ENCODE measurements around the gene SPTLC3. TPM values are rescaled to one million over a fixed set of nuclear protein-coding genes. Genes with fewer than 3 reads are reported as not detected.

SPTLC3 gene
- total and polyA plus RNA-seq, 8 donors: 1.1 to 33.9 (median 2.1) TPM; not detected in 1

DNA sequence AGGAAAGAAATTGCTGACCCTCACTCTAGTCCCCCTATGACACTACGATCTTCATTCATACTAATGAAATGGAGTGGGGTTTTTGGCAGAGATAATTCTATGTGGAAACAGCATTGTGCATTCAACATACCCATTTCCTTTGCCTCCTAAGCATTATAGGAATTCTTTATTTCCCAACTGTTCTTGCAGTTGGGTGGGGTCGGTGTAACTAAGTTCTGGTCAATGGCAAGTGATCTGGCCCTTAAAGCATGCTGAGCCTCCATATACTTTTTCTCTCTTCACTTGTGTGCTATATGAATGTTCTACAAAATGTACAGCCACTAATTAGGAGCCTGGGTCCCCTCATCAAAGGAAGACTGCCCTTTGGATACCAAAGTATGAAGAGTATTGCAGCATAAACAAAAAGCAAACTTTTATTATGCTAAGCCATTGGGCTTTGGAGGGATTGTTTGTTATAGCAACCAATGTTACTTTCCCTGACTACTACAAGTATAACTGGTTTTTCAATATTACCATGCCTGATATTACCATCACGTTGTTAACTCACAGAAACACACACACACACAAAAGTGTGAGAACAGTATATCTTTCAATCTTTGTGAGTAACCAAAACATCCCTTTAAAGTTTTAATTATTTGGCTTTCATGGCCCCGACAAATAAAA lies 203.3 kb downstream of the SPTLC3 start:
- peaks cover 0 to 14% (median 5%) of the 10 kb centered on the region in 3 donors for H3K27me3 ChIP-seq
- WGBS, 5 donors: 49 to 83% (median 68%) methylated on average over 4 of the region's 4 CpGs
- no peak overlapping the region for H3K27ac ChIP-seq
- no peak overlapping the region for H3K4me3 ChIP-seq
- H3K4me1 ChIP-seq: no peaks in the 10 kb centered on the region
- H3K36me3 ChIP-seq: no peaks in the 10 kb centered on the region
- DNase-seq: no peak
- intact Hi-C loops (cut with DNase I; ENCODE audit: low total_unique reads): no loop called here
- TF ChIP-seq POLR2AphosphoS5 (IDR thresholded peaks at IDR 0.05) (no peak), EP300 (IDR thresholded peaks at IDR 0.05) (no peak), POLR2A (IDR thresholded peaks at IDR 0.05) (no peak)
- TF ChIP-seq, protein P1, sequence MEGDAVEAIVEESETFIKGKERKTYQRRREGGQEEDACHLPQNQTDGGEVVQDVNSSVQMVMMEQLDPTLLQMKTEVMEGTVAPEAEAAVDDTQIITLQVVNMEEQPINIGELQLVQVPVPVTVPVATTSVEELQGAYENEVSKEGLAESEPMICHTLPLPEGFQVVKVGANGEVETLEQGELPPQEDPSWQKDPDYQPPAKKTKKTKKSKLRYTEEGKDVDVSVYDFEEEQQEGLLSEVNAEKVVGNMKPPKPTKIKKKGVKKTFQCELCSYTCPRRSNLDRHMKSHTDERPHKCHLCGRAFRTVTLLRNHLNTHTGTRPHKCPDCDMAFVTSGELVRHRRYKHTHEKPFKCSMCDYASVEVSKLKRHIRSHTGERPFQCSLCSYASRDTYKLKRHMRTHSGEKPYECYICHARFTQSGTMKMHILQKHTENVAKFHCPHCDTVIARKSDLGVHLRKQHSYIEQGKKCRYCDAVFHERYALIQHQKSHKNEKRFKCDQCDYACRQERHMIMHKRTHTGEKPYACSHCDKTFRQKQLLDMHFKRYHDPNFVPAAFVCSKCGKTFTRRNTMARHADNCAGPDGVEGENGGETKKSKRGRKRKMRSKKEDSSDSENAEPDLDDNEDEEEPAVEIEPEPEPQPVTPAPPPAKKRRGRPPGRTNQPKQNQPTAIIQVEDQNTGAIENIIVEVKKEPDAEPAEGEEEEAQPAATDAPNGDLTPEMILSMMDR (IDR thresholded peaks at IDR 0.05): no peak
- no peaks in the 10 kb centered on the region for H3K9me3 ChIP-seq

DNA sequence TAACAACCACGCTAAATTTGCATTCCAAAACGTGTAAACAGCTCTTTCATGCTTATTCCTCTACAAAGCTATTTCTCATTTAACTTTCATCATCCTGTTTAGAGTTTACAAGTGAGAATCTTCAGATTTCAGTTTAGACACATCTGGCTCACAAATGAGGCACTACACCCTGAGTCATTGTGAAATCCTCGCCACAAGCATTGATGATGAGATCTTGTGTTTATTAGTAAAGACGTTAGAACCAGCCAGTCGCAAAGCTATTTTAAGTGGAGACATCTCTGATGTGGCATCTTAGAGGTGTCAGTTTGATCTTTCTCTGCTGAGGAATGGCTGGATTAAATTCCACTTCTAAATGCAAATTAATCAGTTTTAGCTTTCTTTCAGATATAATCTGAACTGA lies 204.0 kb downstream of the SPTLC3 start:
- peaks cover 0 to 17% (median 6%) of the 10 kb centered on the region in 3 donors for H3K27me3 ChIP-seq
- no peaks in the 10 kb centered on the region for H3K36me3 ChIP-seq
- H3K9me3 ChIP-seq: no peaks in the 10 kb centered on the region
- TF ChIP-seq, protein P1 (IDR thresholded peaks at IDR 0.05): no peak
- TF ChIP-seq EP300 (IDR thresholded peaks at IDR 0.05) (no peak), POLR2A (IDR thresholded peaks at IDR 0.05) (no peak), POLR2AphosphoS5 (IDR thresholded peaks at IDR 0.05) (no peak)
- no peak overlapping the region for H3K27ac ChIP-seq
- WGBS, 5 donors: 50 to 67% (median 61%) methylated on average over 5 of the region's 5 CpGs
- intact Hi-C loops (cut with DNase I; ENCODE audit: low total_unique reads): no loop called here
- DNase-seq: no peak
- no peak overlapping the region for H3K4me3 ChIP-seq
- no peaks in the 10 kb centered on the region for H3K4me1 ChIP-seq

DNA sequence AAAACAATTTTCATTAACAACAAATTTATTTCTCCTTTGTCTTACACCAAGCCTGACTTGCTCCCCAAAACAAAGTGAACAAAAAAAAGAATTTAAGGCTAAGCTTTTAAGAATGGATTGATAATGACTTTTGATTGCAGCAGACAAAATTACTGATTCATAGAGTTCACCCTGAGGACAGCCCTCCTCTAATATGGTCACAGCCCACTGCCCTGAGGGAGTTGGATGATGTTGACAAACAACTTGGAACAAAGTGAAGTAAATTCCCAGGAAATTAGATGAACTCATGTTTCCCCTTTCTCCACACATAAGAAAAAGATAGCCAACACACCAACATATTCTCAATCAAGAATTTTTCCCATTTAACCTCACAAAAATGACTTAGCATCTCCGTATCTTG lies 204.6 kb downstream of the SPTLC3 start:
- H3K4me1 ChIP-seq: no peaks in the 10 kb centered on the region
- H3K27ac ChIP-seq: no peak overlapping the region
- H3K36me3 ChIP-seq: no peaks in the 10 kb centered on the region
- TF ChIP-seq EP300 (IDR thresholded peaks at IDR 0.05) (no peak), POLR2AphosphoS5 (IDR thresholded peaks at IDR 0.05) (no peak), POLR2A (IDR thresholded peaks at IDR 0.05) (no peak)
- TF ChIP-seq, protein P1 (IDR thresholded peaks at IDR 0.05): no peak
- H3K4me3 ChIP-seq: no peak overlapping the region
- peaks cover 0 to 22% (median 12%) of the 10 kb centered on the region in 3 donors for H3K27me3 ChIP-seq
- no peaks in the 10 kb centered on the region for H3K9me3 ChIP-seq
- intact Hi-C loops (cut with DNase I; ENCODE audit: low total_unique reads): no loop called here
- DNase-seq: no peak
- 73 to 95% (median 86%) methylated on average over 1 of the region's 1 CpG for WGBS, 5 donors

DNA sequence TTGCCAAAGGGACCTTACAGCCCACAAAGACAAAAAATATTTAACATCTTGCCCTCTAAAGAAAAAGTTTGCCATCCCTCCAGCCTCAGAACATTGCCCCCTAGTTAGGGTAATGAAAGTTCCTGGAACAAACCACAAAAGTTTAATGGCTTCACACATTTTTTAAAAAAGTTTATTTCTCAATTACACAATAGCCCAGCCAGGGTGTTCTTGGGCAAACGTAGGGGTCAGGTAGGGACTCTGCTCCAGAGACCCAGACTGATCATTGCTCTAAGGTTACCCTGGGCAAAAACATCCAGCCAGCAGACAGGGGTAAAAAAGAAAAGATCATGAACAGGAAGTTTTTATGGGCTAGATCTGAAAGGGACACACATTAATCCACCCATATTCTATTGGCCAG lies 207.8 kb downstream of the SPTLC3 start:
- H3K27me3 ChIP-seq: peaks cover 7 to 53% (median 39%) of the 10 kb centered on the region in 3 donors

More for the DNA sequence above, 207.8 kb downstream of the SPTLC3 start:
- Histone ChIP-seq H3K4me3 (no peak overlapping the region), H3K4me1 (peaks cover 15 to 21% (median 17%) of the 10 kb centered on the region in 4 donors), H3K9me3 (no peaks in the 10 kb centered on the region), H3K27ac (no peak overlapping the region), H3K36me3 (no peaks in the 10 kb centered on the region)
- 7 to 38% (median 21%) methylated on average over 1 of the region's 1 CpG for WGBS, 5 donors
- intact Hi-C loops (cut with DNase I; ENCODE audit: low total_unique reads): no loop called here
- DNase-seq: no peak
- TF ChIP-seq POLR2AphosphoS5 (IDR thresholded peaks at IDR 0.05) (no peak), EP300 (IDR thresholded peaks at IDR 0.05) (no peak), POLR2A (IDR thresholded peaks at IDR 0.05) (no peak)
- TF ChIP-seq, protein P1 (IDR thresholded peaks at IDR 0.05): no peak

Other genes starting within 250 kb of the SPTLC3 start
- 10 to 100 TPM in 1 of 5 donors, 1 to 10 TPM in 1, under 1 TPM in 1, not detected in 2; 0.92 to 14.3 (median 1.0) TPM for gene ISM1, start 212.3 kb downstream of the SPTLC3 start, total RNA-seq
- 1 to 10 TPM in 1 of 3 donors, under 1 TPM in 2; 0.25 to 1.9 (median 0.31) TPM for gene ISM1, start 212.3 kb downstream of the SPTLC3 start, polyA plus RNA-seq